CD4-positive, alpha-beta T cell treated with Interleukin-21 for 1 hour (primary cell): ENCODE results near the gene TTLL7.
A peak's percentile ranks its signal among the peaks of the same experiment; 100 is the strongest.

Experiments
- DNase-seq: peaks from one replicate; pipeline ENCODE4 v3.0.0-alpha.2; 2020

The TTLL7 gene

DNA sequence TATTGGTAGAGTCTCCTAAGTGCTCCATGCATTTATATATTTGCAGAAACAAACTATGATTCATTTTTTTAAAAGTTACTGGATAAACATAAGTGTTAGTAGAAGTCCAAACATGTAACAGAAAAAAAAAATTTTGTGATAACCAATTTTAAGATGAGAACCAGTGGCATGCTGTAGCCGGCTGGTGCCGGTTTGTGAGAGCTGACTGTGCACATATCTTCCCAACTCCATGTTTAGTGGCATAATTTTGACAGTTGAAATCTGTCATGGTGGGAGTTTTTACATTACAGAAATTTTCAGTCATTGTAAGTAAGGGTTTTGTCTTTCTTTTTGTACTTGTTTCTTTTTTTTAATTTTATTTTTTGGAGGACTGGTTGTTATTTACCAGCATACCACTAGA is 141.2 kb downstream of the TTLL7 start:
- DNase-seq, result no peak

DNA sequence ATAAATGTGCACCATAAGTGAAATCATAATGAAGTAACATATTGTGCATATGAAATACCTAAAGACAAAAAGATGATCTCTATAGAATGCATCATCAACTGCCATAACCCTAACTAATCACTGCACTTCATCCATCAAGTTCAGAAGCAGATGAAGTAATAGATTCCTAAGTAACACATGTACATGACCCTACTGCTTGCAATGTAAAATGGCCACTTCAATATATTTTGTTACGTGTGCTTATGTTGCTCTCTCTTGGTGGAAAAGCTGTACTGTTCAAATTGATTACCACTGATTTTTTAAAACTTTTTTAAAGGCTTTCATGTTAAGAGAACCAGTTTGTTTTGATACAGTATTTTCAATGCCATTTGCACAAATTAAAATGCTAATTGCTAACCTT is 141.8 kb downstream of the TTLL7 start:
- no peak for DNase-seq

DNA sequence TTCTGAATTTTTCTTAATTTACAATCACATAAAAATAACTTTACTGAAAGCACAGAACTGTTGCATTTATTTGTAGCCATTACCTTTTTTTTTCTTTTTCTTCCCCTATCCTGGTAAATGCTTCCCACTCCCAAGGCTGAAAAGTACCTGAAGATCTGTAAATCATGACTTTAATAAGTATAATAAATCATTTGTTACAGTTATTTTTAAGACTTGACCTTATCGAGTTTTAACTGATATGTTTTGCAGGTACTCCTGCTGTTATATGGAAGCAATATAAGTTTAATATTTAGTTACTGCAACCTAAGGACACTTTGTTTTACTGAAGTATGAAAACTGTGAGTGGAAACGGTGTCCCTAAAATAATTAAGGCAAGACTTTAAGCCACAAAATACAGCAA is 142.6 kb downstream of the TTLL7 start:
- no peak for DNase-seq

DNA sequence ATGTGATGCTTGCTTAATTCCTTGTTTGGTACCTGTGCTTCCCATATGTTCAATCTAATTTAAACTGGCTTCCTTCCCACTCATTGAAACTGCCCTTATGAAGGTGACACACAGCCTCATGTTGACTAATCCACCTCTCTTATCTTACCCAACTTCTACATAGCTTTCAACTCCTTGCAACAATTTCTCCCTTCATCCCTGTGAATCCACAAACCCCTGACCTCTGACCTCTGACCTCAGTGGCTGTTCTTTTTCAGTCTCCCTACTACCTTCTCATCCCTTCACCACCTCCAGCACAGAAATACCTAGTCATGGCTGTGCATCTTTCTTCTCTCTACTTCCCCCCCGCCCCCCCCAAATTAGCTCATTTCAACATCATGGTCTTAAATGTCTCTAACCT is 144.5 kb downstream of the TTLL7 start:
- DNase-seq, result no peak

DNA sequence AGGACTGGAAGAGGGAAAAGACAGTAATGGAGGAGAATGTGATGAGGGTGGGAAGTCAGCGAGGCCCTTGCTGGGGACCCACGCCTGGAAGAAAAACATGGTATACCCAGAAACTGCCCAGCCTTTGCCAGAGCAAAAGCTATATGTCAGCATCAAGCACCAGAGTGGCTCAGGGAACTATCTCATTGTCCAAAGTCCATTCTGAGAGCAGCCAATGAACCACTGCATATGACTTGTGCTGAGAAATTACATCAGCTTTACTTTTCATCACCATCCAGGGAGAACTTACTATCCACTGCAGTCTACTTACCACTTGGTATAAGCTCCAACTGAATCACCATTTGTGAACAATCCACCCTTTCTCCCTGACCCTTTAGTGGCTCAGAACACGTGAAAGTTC is 148.1 kb downstream of the TTLL7 start:
- DNase-seq, result no peak

DNA sequence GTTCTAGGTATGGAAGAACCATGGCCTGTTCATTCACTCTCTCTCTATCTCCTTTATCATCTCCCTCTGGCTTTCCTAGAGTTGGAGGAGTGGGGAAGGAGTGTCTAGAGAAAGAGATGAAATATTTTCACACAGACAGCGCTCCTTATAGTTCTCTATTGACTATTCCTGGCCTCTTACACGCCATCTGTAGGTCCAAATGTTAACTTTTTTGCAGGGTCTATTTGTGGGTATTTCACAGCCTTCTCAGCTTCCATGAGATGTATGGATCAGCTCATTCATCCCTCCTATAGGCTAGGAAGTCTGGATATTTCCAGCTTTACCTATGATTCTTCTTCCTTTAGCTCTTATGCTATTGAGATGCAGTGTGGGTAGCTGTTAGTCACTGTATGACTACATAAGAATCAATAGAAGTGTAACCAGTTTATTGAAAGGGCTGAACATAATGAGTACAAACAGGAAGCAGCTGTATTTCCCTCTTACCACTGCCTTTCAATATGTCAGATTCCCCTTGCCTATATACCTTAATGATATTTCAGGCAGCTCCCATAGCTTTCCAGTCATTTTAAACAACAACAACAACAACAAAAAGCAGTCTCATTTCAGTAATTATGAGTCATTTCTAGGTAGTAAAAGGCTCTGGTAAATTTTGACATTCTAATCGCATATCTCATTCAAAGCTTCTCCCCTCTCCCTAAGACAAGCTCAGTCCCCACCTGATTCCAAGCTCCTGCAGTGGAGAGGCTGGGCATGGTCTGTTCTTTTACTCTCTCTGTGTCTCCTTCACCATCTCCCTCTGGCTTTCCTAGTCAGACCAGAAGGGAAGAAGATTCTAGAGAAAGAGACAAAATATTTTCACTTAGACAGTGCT is 149.5 kb downstream of the TTLL7 start:
- DNase-seq, result no peak

DNA sequence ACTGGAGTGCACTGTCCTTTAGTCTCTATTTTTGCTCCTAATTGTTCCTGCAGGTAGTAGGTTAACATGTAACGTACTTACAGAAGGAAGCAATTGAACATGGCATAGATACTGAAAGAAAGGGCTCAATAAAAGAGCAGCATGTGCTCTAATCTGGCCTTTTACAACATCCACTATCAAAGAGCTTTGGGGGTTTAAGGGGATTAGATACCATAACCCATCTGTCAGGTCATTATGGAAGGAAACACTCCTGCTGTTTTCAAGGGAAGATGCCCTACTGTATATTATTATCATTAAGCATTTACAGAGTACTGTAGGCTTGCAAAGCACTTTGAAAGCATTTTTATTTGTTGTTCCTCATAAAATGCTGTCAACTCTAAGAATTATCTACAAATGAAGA is 152.8 kb downstream of the TTLL7 start:
- no peak for DNase-seq

DNA sequence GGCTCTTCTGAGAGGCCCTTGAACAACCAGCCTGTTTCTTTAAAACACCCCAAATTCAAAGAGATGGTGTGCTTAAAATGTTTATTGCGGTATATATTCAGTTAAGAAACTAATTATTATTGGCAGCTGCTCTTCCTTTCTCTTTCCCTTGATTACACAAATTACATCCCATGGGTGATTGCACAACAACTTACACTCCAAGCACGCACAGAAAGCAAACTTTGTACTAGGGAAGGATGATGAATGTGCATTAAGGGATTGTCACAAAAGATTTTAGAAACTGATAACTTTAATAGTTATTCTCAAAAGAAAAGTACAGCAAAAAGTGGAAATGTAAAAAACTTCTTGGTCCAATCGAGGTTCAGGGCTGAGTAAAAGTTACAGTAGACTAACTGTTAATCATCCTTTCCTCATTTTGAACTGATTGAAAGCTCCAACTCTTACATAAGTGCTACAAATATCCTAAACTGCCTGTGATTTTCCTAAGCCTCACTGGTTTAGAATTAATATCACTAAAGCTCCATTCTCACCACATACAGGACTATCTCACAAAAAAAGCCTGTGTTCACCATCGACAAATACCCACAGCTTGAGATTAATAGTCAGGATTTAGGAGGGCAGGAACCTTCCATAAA is 153.4 kb downstream of the TTLL7 start:
- DNase-seq, result no peak

DNA sequence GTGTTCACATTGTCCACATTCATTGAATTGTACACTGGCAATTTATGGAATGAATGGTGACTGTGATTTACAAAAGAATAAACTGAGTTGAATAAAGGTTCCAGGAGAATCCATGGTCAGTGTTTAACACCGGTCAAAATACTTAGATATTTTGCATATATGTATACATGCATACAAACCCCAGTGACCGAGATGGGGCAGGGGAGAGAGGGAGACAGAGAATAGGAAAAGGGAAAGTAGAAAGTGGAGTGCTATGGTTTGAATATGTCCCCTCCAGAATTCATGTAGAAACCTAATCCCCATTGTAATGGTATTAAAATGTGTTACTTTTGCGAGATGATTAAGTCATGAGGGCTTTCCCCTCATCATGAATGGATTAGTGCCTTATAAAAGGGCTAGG is 154.4 kb downstream of the TTLL7 start:
- no peak for DNase-seq

DNA sequence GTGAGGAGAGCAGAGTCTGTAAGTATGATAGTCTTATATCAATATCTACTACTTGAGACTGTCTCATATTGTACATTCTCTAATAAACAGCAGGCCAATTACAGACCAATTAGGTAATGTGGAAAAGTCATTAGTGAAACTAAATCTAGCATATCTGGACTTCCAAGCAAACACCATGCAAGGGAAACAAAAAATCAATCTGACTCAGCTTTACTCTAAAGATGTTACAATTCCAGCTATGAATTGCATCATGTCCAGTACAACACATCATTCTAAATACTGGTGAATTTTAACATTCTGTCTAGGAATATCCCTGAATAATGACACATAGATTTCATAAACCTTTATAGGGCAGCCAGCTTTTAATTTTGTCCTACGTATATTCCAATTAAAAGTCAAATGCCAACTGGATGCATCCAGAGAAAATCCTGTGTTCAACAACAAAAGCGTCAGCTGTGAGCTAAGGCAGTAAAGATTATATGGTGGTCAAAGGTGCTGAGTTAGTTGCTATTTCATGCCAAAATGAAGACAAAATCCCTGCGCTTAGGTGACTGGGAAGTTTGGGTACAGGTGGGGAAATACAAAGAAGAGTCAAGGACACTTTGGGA is 159.3 kb downstream of the TTLL7 start:
- DNase-seq, result no peak

DNA sequence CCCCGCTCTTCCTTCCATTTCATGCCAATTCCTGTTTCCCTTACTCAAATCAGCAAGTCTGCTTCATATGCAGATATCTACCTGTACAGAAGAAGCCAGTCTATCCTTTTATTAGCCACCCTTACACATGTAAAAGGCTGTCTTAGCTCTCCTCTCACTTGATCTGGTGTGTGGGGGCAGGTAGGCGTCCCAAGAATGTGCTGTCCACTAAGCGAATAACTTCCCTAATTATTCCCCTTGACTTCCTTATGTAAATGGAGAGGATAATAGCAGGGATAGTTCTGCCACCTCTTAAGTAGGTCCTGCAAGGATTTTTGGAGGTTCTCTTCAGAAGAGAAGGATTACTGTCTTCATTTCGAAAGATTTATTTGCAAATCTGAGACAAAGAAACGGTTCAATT is 160.4 kb downstream of the TTLL7 start:
- no peak for DNase-seq

DNA sequence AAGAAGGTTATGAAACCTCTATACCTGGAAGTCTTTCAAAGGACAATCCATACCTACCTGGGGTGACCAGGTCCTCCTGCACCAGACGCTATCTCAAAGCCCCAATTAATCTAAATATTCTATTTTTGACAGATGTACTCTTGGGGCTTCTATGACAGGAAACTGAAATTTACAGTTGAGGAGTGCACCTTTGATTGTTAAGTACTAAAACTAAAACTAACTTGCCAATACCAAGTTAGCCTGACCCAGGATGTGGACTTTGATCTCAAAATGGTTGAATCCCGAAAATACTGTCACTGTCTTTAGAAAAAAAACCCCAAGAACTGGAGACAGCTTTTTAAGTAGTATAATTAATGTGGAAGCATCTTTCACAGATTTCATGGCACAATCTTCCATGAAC is 162.4 kb downstream of the TTLL7 start:
- no peak for DNase-seq

DNA sequence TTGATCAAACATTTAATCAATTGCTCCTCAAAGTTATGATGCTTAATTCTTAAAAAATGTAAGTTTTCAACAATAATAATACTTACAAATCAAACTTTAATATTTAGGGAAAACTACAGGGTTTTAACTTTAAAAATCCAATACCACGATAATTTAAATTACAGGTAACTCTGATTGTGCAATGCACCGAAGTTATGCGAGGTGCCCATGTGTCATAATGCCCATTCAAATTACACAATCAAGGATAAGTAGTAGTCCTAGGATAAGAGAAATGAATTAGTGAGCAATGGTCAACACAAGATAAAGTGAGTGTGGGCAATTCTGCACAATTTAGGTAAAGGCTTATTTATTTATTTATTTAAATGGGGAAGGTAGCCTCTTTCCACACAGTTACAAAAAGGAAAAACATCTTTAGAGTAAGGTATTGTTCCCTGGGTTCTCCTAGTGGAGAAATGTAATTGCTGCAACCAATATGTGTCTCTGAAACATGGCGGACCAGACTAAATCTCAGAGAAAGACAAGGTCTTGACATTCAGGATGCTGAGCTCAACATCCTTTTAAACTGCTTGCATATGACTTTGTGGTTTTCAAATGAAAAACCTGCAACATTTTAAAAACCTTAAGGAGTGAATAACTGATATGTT is 164.2 kb downstream of the TTLL7 start:
- DNase-seq, result no peak

DNA sequence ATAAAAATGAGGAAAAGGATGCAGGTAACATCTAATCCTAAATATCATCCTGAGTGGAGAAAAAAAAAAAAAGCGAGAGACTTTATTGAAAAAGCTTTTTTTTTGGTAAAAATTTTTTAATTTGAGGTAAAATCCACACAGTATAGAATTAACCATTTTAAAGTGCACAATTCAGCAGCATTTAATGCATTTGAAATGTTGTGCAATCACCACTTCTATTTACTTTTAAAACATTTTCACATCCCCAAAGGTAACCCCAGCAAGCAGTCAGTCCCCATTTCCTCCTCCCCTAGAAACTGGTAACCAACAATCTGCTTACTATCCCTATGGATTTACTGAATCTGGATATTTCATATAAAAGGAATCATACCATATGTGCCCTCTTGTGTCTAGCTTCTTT is 166.7 kb downstream of the TTLL7 start:
- DNase-seq, result no peak

DNA sequence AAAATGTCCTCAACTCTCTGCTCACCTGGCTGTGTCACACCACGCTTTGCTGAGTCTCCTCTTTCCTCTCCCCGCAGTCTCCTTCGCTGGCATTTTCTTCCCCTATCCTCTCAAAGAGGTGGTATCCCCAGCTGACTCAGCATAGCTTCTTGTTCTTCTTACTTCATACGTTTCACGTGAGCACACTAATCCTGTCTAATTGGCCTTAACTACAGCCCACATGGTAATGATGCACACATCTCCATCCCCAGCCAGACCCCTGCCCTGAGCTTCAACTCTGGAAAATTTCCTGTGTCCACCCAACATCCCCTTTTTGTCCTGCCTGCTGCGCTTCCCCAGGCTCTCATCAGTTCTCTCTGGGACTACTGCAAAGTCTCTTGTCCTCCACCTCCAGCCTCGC is 169.8 kb downstream of the TTLL7 start:
- no peak for DNase-seq

DNA sequence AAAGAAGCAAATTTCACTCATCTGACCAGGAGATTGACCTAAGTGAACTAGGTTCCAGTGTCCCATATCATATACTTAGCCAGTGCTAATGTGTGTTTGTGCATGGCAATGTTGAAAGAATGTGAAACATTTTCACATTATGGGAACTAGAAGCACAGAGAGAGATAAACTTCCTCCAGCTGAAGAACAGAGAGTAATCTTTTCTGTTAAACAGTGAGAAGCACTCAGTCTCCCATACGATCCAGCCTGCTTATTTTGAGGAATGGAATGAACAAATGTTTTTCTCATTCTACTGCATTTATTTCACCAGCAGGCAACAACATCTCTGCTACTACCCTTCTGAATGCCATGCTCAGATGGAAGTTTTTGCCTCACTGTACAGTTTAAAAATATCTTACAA is 170.5 kb downstream of the TTLL7 start:
- no peak for DNase-seq

DNA sequence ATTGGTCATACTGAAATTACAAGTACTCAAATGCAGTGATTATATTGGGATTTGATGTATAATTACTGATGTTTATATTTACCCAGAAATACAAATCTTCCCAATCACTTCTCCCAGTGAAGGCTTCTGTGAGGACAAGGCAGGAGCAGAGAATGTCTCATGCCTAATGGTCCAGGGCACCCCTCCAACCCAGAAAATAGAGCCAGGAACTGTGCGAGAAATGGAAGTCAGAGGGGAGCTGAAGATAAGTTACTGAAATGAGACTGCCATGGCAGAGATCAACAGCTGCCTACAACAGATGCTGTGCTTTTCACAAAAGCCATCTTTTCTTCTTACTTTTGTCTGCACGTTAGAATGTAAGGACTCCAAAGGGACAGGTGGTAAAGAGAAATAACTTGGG is 171.2 kb downstream of the TTLL7 start:
- DNase-seq, result no peak

DNA sequence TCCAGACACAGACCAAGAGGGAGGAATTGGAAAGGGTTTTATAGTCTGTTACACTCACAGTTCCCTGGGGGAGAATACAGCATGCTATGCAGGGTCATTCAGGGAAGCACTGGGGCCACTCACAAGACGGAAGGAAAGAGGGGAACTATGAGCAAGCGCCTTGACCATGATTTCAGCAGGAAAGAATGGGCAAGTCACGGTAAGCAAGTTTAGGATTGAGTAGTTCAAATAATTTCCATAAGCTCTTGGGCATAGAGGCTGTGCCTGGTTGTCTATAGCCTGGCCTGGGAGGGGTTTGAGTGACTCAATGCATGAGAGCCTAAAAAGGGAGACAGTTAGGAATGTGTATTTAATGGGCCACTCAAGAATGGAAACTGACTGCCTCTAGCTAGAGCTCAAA is 176.7 kb downstream of the TTLL7 start:
- DNase-seq, result no peak

DNA sequence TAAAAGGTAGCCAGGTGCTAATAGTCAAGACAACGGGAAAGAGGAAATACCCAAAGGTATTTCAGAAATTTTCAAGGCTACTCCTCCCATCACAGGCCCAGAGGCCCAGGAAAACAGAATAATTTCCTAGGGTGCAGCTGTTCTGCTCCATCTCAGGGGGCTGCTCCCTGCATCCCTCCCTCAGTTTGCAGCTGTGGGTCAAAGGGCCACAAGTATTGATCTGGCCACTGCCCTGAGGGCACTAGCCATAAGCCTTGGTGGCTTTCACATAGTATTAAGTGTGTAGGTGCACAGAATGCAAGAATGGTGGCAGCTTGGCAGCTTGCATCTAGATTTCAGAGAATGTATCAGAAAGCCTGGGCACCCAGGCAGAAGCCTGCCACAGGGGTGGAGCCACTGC is 179.5 kb downstream of the TTLL7 start:
- DNase-seq, result no peak

DNA sequence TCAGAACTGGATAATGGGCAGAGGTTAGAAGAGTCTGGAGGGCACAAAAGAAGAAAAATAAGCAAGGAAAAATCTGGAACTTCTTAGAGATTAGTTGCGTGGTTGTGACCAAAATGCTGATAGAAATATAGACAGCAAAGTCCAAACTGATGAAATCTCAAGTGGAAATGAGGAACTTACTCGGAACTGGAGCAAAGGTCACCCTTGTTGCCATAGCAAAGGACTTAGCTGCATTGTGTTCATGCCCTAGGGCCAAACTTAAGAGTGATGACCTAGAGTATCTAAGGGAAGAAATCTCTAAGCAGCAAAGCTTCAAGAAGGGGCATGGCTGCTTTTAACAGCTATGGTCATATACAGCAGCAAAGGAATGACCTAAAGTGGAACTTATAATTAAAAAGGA is 180.0 kb downstream of the TTLL7 start:
- peak; percentile 13 for DNase-seq

DNA sequence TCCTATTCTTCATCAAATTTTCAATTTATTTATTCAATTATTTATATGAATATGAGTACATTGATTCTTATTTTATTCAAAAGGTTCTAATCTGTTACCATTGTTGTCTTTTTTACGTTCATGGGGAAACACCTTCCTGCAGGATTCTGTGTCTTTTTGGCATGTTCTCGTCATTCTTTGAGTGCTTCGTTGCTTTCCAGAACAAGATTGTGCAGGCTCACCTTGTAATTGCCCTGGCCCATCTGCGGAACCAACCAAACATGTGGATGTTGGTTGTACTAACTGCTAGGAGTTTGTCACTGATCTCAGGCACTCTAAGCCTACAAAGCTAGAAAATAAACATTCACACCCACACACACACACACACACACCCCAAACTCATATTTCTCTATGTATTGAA is 182.1 kb downstream of the TTLL7 start:
- DNase-seq, result no peak

DNA sequence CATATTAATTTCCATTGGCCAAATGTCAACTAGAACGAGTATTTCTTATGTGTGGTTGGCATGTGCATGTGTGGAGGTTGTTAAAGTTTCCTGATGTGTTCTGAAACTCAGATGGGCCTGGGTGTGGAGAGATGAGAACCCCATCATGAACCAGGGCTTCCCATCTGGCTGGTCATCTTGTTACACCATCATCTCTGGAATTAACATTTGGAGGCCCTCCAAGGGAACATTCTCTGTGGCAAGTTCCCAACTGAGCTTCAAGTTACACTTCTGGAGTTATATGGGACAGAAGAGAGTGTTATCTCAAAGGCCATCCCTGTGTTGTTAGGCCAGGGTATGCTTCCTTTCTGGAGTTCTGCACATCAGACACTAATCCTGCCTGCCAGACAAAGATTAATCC is 183.6 kb downstream of the TTLL7 start:
- no peak for DNase-seq
